NCI-H2227 treated with DMSO at 0.1 percent for 48 hours (cell line): ENCODE data around the gene PSMA4.
A peak's percentile ranks its signal among the peaks of the same experiment; 100 is the strongest.
"Not testable (repeated sequence)": the region's sequence is repeated elsewhere in the genome, so short reads cannot be mapped to it uniquely, and the experiment has no call there.

Source experiments
- DNase-seq: peaks from one replicate; lab custom pipeline; 2025; lab: John Stamatoyannopoulos, UW

Gene PSMA4

GRCh38 chr15:78551902-78552301, 11.7 kb downstream of the PSMA4 start:
- no peak for DNase-seq

- no peak for DNase-seq
Observed at GRCh38 chr15:78552597-78552996, 12.4 kb downstream of the PSMA4 start.

- DNase-seq: not testable (repeated sequence)
Observed at GRCh38 chr15:78560201-78560600, 20.0 kb downstream of the PSMA4 start.

GRCh38 chr15:78561490-78561889, 21.2 kb downstream of the PSMA4 start:
- no peak for DNase-seq

GRCh38 chr15:78563092-78563491, 22.8 kb downstream of the PSMA4 start:
- no peak for DNase-seq

GRCh38 chr15:78564743-78565096, 24.5 kb downstream of the PSMA4 start:
- no peak for DNase-seq

GRCh38 chr15:78565097-78565950, 25.1 kb downstream of the PSMA4 start, which contains the start of gene CHRNA5:
TSS of gene CHRNA5 (plus strand) at chr15:78565520. CDS start at chr15:78565720, 200 bp downstream.
- peak; percentile 89 for DNase-seq

- DNase-seq: no peak
Observed at GRCh38 chr15:78565951-78566774, 25.9 kb downstream of the PSMA4 start.

DNA sequence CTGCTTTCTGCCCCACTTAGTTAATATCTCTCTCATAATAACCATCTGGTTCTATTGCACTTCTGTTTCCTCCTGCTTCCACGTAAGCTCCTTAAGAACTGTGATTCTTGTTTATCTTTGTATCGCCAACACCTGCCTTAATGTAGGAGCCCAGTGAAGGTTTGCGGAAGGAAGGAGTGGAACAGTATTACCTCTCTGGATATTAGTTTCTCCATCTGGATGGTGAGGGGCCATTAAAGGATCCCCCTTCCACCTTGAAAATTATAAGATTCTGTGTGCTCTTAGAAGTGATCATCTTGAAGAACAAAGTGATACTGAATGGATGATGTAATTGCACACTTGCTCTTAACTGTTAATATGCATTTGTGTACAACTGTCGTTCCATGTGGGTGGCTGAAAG, 27.3 kb downstream of the PSMA4 start:
- DNase-seq: no peak

DNA sequence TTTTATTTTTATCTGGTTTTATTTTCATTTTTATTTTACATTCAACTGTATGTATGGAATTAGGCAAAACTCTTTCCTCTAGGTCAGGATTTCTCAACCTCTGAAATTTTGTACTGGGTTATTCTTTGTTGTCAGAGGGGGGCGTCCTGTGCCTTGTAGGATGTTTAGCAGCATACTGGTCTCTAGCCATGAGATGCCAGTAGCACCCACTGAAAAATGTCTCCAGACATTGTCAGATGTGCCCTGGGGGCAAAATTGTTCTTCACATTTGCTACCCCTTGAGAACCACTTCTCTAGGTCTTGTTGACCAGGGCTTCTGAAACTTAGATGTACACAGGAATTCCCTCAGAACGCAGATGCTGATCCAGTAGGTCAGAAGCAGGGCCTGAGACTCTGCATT, 30.5 kb downstream of the PSMA4 start:
- DNase-seq: no peak

DNA sequence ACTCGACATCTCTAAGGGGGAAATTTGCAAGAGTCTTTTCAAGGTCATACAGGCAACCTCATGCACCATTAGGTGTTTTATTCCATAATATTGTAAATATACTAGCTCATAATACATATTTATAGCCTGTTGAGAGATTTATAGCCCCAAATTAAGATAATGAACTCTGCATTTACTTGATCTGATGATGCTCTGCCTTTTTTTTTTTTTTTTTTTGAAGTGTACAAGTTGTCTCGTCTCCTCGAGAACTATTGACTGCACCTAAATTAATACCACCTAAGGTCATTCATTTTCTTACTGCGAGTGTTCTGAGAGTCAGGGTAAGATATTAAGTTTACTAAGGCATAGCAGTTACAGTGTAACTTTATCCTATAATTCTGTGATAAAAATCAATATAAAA, 31.1 kb downstream of the PSMA4 start:
- no peak for DNase-seq

DNA sequence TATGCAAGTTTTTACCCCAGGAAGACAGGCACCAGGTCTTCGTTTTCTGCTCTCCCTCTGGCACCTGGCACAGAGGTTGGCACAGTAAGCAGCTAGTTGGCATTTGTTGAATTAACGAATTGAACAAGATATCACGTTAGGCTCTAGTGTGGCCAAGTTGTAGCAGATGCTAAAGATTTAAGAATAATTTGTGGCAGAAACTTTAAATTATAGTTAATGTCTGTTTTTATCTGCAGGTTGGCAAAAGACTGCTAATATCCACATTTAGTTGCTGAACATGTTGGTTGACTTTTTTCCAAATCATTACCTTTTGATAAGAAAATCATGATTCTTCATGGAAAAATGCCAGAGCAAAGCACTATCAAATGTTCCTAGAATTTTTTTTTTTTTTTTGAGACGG, 33.2 kb downstream of the PSMA4 start:
- no peak for DNase-seq

DNA sequence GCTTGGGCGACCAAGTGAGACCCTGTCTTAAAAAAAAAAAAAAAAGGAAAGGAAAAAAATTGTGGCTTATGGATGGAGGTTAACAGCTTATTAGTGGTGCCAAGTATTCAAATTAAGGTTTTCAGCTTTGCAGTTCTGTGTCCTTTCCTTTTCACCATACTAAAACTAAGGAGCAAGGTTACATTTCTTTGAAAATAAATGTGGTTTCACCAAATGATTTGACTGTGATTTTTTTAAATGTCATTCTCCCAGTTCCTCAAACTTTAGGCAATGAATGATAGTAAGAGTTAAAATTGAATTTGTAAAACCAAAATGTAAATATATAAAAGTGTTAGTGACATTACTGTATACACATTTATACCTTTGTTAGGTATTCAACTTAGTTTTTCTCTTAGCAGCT, 34.7 kb downstream of the PSMA4 start:
- DNase-seq: no peak

DNA sequence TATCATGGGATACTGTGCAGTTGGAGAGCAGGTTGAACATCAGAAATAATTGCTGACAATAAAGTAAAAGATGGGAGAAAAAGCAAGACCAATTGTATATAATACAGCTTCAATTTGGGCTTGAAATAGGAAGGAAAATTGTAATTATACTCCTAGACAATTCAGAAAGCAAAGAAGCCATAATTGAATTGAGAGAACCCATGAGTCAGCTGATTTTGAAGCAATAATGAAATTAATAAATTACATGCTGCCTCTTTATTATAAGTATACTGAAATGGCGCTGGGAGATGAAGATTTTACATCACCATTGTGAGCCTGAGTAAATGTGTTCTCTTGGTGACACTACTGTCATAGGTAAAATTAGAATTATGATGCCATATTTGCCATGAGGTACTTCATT, 57.3 kb downstream of the PSMA4 start:
- DNase-seq: no peak

DNA sequence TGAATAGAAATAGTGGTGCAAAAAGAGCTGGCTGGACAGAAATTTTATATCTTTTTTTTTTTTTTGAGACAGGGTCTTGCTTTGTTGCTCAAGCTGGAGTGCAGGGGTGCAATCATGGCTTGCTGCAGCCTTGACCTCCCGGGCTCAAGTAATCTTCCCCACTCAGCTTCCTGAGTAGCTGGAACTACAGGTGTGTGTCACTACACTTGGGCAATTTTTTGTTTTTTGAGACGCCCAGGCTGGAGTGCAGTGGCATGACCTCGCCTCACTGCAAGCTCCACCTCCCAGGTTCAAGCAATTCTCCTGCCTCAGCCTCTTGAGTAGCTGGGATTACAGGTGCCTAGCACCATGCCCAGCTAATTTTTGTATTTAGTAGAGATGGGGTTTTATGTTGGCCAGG, 58.1 kb downstream of the PSMA4 start:
- no peak for DNase-seq

GRCh38 chr15:78599189-78599588, 58.9 kb downstream of the PSMA4 start:
- no peak for DNase-seq
